Pons (tissue), 1 donor: Measurements from ENCODE around the gene GPR150.
"Not testable (repeated sequence)": the region's sequence is repeated elsewhere in the genome, so short reads cannot be mapped to it uniquely, and the experiment has no call there.

Experiments
- DNase-seq: peaks from one replicate; pipeline ENCODE4 v3.0.0-alpha.2; 2016; ENCODE audit warnings: low spot score

GPR150 gene

DNA sequence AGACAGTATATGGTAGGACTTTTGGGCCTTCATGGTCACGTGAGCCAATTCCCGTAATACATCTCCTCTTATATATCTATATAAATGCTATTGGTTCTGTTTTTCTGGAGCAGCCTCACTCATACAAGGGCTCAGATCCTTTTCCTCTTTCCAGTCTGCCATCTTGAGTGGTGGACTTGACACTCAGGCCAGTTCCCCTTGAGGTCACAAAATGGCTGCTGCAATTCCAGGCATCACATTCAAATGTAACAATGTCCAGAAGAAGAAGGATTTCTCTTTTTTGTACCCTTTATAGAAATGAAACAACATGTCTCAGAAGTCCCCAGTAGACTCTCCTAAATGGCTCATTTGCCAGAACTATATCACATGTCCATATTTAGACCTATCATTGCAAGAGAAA, 4.5 kb downstream of the GPR150 start:
- DNase-seq: no peak

DNA sequence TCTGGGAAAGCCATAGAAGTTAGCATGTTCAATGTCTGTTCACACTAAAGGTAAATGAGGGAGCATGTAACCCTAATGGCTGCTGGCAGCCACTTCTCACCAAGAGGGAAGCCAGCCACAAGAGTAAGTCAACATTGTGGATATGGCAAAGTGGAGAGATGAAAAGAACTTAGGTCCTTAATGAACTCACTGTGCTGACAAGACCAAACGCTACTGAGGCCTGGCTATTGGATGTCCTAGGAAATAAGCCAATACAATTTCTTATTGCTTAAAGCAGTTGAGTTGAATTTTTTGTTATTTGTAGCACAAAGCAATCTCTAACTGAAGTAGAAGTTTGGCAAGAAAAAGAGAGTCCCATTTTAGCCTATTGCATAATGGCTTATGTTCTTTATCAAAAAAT, 6.8 kb downstream of the GPR150 start:
- DNase-seq: no peak

GRCh38 chr5:95627971-95628810, 8.3 kb downstream of the GPR150 start:
- no peak for DNase-seq

DNA sequence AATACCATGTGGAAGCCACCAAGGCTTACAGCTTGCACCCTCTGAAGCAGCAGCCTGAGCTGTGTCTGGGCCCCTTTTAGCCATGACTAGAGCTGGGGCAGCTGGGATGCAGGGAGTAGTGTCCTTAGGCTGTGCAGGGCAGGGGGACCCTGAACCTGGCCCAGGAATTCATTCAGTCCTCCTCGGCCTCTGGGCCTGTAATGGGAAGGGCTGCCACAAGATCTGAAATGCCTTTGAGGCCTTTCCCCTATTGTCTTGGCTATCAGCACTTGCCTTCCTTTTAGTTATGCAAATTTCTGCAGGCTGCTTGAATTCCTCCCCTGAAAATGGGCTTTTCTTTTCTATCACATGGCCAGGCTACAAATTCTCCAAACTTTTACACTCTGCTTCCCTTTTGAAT, 9.0 kb downstream of the GPR150 start:
- no peak for DNase-seq

- no peak for DNase-seq
These were observed 10.6 kb downstream of the GPR150 start for GRCh38 chr5:95630394-95630917.

- DNase-seq: no peak
These were observed 11.5 kb downstream of the GPR150 start for GRCh38 chr5:95631255-95631958.

GRCh38 chr5:95631991-95632675, 12.2 kb downstream of the GPR150 start:
- DNase-seq: no peak

- DNase-seq: not testable (repeated sequence)
These were observed 13.1 kb downstream of the GPR150 start for GRCh38 chr5:95632942-95633341.

GRCh38 chr5:95633671-95634070, 13.8 kb downstream of the GPR150 start:
- DNase-seq: no peak

DNA sequence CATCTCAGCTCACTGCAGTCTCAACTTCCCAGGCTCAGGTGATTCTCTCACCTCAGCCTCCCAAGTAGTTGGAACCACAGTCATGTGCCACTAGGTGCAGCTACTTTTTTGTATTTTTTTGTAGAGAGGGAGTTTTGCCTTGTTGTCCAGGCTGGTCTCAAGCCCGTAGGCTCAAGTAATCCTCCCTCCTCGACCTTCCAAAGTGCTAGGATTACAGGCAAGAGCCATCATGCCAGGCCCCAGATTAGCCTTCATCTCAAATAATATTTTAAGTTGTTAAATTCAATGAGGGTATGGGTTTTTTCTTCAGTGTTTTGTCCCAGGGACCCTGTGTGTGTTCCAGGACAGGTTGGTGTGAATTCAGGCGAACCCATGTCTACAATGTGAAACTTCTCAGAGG, 14.2 kb downstream of the GPR150 start:
- DNase-seq: no peak

GRCh38 chr5:95638632-95639031, 18.7 kb downstream of the GPR150 start:
- no peak for DNase-seq

GRCh38 chr5:95641741-95642220, 21.9 kb downstream of the GPR150 start:
- DNase-seq: no peak

DNA sequence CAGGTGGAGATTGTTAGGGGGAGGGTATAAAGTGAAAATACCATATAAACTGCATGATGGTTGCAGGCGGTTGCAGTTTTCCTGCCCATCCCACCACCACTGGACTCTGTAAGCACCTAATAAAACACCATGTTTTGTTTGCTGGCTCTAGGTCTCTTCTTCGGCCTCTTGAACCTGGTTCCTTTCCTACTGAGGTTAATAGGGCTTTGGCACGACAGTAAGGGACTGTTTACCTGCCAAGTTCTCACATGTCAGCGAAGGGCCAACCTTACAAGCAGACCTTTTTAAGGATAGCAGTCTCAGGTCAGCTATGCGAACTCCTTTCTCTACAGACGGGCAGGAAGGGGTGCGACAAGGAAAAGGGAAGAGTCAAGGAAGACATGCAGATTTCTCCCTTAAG, 23.3 kb downstream of the GPR150 start:
- DNase-seq: no peak

GRCh38 chr5:95644351-95645042, 24.6 kb downstream of the GPR150 start:
- peak; percentile 76 for DNase-seq

GRCh38 chr5:95646226-95646568, 26.3 kb downstream of the GPR150 start:
- DNase-seq: not testable (repeated sequence)

DNA sequence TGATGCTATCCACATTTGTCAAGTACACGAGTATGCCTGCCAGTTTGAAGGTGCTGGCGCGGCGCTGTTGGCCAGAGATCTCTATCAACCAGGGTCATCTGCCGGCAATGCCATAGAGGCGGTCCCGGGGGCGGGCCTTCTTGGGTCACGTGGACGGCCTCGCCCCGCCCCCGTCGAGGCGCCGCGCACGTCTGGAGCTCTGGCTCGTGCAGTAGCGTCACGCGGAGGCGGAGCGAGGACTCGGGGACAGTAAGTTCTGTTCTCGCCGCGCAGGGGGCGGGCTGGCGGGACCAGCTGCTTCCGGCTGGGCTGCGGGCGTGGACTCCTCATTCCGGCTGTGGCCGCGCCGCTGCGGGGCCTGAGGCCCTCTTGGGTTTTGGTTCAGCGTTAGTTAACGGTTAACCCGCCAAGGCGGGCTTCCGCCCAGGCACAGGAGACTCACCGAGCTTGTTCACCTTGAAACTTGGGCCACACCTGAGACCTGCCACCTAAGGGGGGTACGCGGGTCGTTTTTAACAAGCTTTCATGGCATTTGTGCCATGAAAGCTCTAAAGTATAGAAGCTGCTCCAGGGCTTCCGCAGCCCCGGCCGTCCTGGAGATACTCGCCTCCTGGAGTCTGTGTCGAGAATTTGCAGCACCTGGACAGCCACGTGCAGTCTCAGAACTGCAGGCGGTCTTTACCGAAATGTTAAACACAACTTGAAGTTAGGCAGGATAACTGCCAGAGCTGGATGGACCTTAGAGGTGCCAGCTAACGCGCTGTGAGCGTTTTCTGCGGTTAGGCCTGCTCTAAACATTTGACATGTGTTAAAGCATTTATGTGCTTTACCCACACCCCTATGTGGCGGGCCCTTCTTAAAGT, 26.9 kb downstream of the GPR150 start, which contains the start of gene RFESD:
Gene RFESD, plus strand, starts transcription at position 209 of the 863 bp plus-strand sequence. CDS start 5,495 bp downstream, outside the sequence.
- DNase-seq: peak; percentile 95

DNA sequence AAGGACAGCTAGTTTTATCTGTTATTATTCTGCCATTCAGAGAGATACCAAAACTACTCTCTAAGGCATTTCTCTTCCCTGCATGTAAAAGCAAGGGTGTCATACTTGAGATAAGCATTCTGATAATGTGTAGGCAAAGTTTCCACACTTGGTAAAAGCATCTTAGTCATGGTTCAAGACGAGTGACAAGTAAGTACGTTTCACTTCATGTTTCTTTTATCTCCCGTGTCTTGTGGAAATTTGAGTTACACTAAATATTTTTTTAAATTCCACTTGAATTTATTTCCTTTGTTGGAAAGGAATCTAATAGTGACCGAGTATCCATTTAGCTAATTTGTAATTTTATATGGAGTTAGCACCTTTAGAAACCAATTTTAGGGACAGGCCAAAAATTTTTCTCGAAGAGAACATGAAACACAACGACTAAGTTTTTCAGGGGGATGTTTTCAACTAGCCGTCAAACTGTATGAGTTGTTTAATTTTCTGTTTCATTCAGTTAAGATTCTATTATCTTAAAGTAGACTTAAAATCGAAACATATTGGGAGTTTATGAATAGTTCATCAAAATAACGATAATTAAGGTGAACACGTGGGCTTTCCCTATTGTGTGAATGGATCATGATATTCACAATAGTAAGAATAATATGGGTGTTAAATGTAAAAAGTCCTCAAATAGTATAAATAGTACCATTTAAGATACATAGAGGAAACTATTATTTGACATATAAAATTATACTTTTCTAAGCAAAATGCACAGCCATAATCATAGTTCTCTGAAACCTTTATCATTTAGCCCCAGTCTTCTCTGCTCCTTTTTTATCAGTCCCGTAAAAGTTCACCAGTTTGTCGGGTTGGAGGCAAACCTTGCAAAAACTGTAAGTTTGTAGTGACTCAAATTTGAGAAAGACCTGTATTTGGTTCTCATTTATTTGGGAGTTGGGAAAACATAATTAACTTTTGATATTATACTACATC, 28.3 kb downstream of the GPR150 start:
- peak; percentile 22 for DNase-seq

GRCh38 chr5:95649274-95649673, 29.4 kb downstream of the GPR150 start:
- no peak for DNase-seq

GRCh38 chr5:95649842-95650620, 30.1 kb downstream of the GPR150 start:
- DNase-seq: no peak
